Endothelial cell (in vitro differentiated cells): ENCODE data around the gene STRC. TPM values are rescaled to one million over a fixed set of nuclear protein-coding genes. Genes with fewer than 3 reads are reported as not detected.
A peak's percentile ranks its signal among the peaks of the same experiment; 100 is the strongest.
"Not testable (repeated sequence)": the region's sequence is repeated elsewhere in the genome, so short reads cannot be mapped to it uniquely, and the experiment has no call there.

Experiments used
- DNase-seq: peaks from one replicate; pipeline ENCODE4 v3.0.0; 2021; ENCODE audit warnings: low spot score
- H3K27ac Mint-ChIP-seq: one replicate; pipeline ENCODE4 v1.8.0; 2021; ENCODE audit warnings: mixed read lengths, inconsistent platforms; ENCODE audit not compliant: unreplicated experiment
- H3K27me3 Mint-ChIP-seq: one replicate; pipeline ENCODE4 v1.8.0; 2021; ENCODE audit warnings: mild to moderate bottlenecking, moderate library complexity, mixed read lengths, inconsistent platforms; ENCODE audit not compliant: unreplicated experiment
- H3K36me3 Mint-ChIP-seq: one replicate; pipeline ENCODE4 v1.8.0; 2021; ENCODE audit warnings: mild to moderate bottlenecking, low read depth, mixed read lengths, inconsistent platforms; ENCODE audit not compliant: unreplicated experiment
- H3K4me1 Mint-ChIP-seq: one replicate; pipeline ENCODE4 v1.8.0; 2021; ENCODE audit warnings: mild to moderate bottlenecking, mixed read lengths, inconsistent platforms; ENCODE audit not compliant: unreplicated experiment
- H3K4me3 Mint-ChIP-seq: one replicate; pipeline ENCODE4 v1.8.0; 2021; ENCODE audit warnings: mild to moderate bottlenecking, mixed read lengths, inconsistent platforms; ENCODE audit not compliant: unreplicated experiment
- H3K9me3 Mint-ChIP-seq: one replicate; pipeline ENCODE4 v1.8.0; 2021; ENCODE audit warnings: mixed read lengths, inconsistent platforms; ENCODE audit not compliant: unreplicated experiment
- long read RNA-seq: library from polyadenylated mRNA; unstranded; transcript quantifications from one replicate; pipeline ENCODE4 v2.0.0, GENCODE V29; 2020; ENCODE audit not compliant: unreplicated experiment
- total RNA-seq: library from RNA; stranded (reverse); fragmentation: NEBNext Ultra II Directional; extraction: Animal tissue kit (Norgen Biotek cat#: 25700); gene quantifications from one replicate; pipeline ENCODE4 v1.2.1, GENCODE V29; 2021; ENCODE audit not compliant: unreplicated experiment
- TF ChIP-seq, protein P1 (sequence below): fragments of 200-600 bp; sonication (generic); IDR thresholded peaks from one replicate; pipeline ENCODE4 v1.5.0; 2021; ENCODE audit warnings: antibody characterized with exemption; ENCODE audit not compliant: unreplicated experiment

The STRC gene
- 1.2 TPM for total RNA-seq
- long read RNA-seq = 0 reads

DNA sequence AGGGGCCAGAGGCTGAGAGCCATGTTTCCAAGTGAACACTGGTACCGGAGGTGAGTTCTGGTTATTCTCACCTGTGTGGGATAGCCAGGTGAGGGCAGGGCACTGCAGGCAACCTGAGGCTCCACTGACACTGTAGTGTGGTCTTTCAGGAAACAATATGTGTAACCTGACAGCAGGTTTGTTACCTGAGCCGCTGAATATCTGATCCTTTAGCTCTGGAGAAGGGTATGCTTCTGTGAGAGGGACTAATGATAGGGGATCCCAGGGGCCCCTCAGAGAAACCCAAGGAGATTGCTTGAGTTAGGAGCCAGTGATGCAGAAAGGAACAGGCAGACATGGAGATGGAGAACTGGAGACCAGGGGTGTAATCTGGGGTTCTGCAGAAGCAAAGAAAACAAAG is at the start of gene STRC:
Gene STRC, minus strand, starts transcription at position 101 of the 400 bp plus-strand sequence. Its CDS starts 78 bp downstream, at position 23.
- H3K36me3 Mint-ChIP-seq, H3K9me3 Mint-ChIP-seq, H3K4me3 Mint-ChIP-seq, H3K27me3 Mint-ChIP-seq, DNase-seq, H3K4me1 Mint-ChIP-seq, H3K27ac Mint-ChIP-seq: not testable (repeated sequence)

DNA sequence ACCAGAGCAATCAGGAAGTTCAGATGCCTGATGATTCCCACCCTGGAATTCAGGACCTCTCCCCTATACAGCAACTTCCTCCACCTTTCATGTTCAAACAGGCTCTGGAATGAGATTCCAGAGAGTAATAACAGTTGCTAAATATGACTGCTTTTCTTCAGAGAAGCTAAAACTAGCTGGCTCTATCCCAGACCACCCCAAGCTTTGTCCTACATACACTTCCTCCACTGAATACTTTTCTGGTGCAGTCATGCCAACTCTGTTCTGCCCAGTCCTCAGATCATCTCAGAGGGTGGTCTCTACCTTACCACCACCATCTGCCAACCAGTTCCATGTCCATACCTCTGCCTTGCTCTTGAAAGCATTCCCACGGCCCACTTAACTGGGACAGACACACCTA is 47.6 kb upstream of the STRC start:
- not testable (repeated sequence) for H3K9me3 Mint-ChIP-seq, H3K27me3 Mint-ChIP-seq, H3K27ac Mint-ChIP-seq, DNase-seq, H3K36me3 Mint-ChIP-seq, H3K4me3 Mint-ChIP-seq, H3K4me1 Mint-ChIP-seq

DNA sequence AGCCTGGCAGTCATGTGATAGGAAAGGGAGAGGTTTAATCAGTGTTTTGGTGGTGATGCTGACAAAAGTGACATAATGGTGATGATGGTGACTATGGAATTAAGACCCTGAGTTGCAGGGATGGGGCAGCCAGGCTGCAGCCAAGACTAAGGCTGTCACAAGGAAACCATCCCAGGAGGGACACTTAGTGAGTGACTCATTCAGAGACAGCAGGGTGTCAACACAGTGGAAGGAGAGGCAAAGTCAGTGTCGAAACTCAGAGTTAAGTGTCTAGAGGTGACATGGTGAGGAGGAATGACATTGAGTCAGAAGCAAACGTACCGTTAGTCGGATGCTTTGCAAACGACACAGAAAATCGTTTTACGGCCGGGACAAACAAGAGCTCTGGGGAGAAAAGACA is 44.7 kb upstream of the STRC start:
- H3K4me3 Mint-ChIP-seq, H3K9me3 Mint-ChIP-seq, DNase-seq, H3K4me1 Mint-ChIP-seq, H3K27me3 Mint-ChIP-seq, H3K36me3 Mint-ChIP-seq, H3K27ac Mint-ChIP-seq: not testable (repeated sequence)

DNA sequence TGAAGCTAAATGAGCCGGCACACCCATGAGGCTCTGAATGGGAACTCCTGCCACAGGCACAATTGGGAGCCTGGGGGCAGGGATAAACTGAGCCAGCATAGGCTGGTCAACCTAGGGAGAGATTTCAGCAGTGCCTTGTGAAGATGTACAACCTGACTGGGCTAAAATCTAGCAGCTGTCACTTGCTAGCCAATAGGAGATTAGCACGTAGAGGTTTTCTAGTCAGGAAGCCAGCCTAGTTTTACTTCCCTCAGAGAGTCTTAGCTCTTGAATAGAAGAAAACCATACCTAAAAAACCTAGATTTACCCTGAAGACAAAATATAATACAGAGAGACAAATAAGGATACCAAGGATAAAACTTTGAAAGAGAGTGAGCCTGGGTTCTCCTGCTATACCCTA is 43.7 kb upstream of the STRC start:
- H3K9me3 Mint-ChIP-seq, H3K4me1 Mint-ChIP-seq, H3K27me3 Mint-ChIP-seq, H3K27ac Mint-ChIP-seq, H3K4me3 Mint-ChIP-seq, DNase-seq, H3K36me3 Mint-ChIP-seq: not testable (repeated sequence)

DNA sequence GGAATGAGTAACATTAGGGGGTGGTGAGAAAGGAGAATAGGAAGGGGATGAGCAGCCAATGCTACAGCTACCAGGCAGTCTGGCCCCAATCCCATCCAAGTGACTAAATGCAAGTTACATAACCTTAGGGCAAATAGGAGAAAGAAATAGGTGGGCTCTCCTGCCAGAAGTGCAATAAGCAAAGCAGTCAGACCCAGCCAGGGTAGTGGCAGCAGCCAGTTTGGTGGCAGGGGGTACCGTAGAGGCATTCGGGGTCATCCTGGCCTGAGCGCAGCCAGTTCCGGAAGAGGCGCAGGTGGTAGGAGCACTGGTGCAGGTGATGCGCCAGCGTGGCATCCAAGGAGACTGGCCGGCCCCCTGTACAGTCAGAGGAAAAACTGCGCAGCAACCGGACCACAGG is 41.1 kb upstream of the STRC start:
- not testable (repeated sequence) for DNase-seq, H3K36me3 Mint-ChIP-seq, H3K4me3 Mint-ChIP-seq, H3K4me1 Mint-ChIP-seq, H3K9me3 Mint-ChIP-seq, H3K27ac Mint-ChIP-seq, H3K27me3 Mint-ChIP-seq

DNA sequence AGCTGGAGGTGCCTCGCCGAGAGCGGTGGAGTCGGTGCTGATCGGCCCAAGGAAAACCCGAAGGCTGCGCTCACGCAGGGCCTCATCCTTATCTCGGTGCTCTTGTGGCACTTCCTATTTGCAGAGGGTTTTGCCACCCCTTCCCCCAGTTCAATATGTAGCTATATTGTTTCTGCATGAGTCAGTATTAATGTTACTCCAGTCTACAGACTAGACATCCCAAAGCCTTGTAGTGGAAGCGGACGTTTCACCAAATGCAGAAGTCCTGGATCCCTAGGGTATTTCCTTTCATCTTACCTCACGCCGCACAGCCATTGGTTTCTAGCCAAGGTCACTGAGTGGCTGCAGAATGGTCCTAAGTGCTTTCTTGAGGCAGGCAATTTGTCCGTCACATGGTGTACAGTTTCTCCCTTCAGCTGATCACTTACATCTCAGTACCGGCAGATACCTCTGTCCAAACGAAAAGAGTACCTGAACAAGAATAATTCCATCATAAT is 30.9 kb upstream of the STRC start:
- not testable (repeated sequence) for H3K27ac Mint-ChIP-seq, H3K4me1 Mint-ChIP-seq, H3K9me3 Mint-ChIP-seq, DNase-seq, H3K27me3 Mint-ChIP-seq
- peak overlapping the region; percentile 65 for H3K4me3 Mint-ChIP-seq
- H3K36me3 Mint-ChIP-seq = peaks cover 22% of the 10 kb centered on the region

DNA sequence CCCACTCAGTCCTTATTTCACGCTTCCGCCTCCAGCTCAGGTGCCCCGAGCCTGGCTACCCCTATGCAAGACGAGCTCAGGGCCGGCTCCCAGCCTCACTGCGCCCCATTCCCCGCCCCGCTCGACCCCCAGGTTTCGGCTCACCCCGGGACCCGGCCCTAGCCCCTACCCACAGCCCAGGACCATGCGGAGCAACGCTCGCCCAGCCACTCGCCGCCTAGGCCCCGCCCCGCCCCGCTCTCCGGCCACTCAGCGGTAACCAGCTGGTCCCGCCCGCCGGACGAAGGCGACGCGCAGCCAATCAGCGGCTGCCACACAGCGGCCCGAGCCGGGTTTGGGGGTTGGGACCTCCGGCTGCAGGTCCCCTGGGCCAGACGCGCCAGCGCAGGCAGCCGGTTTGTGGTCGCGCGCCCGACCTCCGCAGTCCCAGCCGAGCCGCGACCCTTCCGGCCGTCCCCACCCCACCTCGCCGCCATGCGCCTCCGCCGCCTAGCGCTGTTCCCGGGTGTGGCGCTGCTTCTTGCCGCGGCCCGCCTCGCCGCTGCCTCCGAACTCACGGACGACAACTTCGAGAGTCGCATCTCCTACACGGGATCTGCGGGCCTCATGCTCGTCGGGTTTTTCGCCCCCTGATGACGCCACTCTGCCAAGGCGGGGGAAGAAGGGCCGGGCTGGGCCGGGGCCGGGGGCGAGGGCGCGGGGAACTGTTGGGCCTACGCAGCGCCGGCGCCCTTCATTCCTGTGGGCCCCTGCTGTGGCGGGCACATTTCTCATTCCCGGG is 30.2 kb upstream of the STRC start, which contains the start of gene CATSPER2:
Gene CATSPER2, minus strand, starts transcription at position 196 of the 781 bp plus-strand sequence. CDS start 783 bp downstream, outside the sequence.
- DNase-seq = no peak
- Mint-ChIP-seq H3K4me3 (peak within 1 kb of the TSS; percentile 65), H3K9me3 (no peaks in the 10 kb centered on the region), H3K27me3 (no peaks in the 10 kb centered on the region), H3K27ac (peak within 1 kb of the TSS; percentile 32), H3K36me3 (peaks cover 22% of the 10 kb centered on the region), H3K4me1 (peaks cover 2% of the 10 kb centered on the region)
- TF ChIP-seq, protein P1, sequence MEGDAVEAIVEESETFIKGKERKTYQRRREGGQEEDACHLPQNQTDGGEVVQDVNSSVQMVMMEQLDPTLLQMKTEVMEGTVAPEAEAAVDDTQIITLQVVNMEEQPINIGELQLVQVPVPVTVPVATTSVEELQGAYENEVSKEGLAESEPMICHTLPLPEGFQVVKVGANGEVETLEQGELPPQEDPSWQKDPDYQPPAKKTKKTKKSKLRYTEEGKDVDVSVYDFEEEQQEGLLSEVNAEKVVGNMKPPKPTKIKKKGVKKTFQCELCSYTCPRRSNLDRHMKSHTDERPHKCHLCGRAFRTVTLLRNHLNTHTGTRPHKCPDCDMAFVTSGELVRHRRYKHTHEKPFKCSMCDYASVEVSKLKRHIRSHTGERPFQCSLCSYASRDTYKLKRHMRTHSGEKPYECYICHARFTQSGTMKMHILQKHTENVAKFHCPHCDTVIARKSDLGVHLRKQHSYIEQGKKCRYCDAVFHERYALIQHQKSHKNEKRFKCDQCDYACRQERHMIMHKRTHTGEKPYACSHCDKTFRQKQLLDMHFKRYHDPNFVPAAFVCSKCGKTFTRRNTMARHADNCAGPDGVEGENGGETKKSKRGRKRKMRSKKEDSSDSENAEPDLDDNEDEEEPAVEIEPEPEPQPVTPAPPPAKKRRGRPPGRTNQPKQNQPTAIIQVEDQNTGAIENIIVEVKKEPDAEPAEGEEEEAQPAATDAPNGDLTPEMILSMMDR = no peak

DNA sequence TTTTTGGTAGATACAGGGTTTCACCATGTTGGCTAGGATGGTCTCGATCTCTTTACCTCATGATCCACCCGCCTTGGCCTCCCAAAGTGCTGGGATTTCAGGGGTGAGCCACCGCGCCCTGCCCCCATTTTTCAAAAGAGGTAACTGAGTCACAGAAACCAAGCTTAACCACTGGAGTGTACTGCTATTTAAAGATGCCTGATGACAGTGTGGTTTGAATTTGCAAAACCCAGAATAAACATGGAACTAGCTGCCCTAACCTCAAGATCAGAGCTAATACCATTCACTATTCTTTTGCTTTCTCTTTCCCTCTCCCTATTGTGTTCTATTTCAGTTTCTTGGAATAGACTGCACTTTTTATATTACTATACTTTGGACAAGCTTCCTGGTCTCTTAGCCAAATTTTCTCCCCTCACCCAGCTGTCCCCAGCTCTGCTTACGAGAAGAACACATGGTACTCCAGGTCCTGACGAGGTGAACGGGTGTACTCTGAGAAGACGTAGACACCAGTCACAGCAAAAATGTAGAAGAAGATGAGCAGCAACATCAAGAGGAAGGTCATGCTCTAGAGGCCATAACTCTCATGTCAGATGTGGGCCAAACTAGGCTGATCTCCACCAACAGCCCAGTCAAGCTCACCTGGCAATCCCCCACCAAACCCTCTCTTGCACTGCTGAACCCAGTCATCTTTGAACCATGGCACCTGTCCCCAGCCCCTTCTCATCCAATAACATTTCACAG is 20.0 kb upstream of the STRC start:
- not testable (repeated sequence) for H3K27ac Mint-ChIP-seq, H3K4me1 Mint-ChIP-seq, H3K27me3 Mint-ChIP-seq, H3K9me3 Mint-ChIP-seq, DNase-seq, H3K4me3 Mint-ChIP-seq, H3K36me3 Mint-ChIP-seq

DNA sequence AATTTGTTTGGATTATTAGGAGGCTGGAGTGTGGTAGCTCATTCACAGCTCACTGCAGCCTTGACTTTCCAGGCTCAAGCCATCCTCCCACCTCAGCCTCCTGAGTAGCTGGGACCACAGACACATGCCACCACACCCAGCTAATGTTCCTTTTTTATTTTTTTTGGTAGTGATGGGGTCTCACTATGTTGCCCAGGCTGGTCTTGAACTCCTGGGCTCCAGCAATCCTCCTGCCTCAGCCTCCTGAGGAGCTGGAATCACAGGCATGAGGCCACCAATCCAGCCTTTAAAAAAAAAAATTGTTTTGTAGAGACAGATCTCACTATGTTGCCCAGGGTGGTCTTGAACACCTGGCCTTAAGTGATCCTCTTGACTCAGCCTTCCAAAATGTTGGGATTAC is 8.3 kb upstream of the STRC start:
- not testable (repeated sequence) for H3K9me3 Mint-ChIP-seq, H3K27ac Mint-ChIP-seq, DNase-seq, H3K36me3 Mint-ChIP-seq, H3K4me3 Mint-ChIP-seq, H3K27me3 Mint-ChIP-seq, H3K4me1 Mint-ChIP-seq
